NK-92 treated with Interleukin-12 subunit alpha and Interleukin-12 subunit beta, amount 100 ng/mL, for 24 hours (cell line): ENCODE data around the gene KHDC1L.
"Not testable (repeated sequence)": the region's sequence is repeated elsewhere in the genome, so short reads cannot be mapped to it uniquely, and the experiment has no call there.

Experiments
- DNase-seq: peaks from one replicate; lab custom pipeline; 2025; lab: John Stamatoyannopoulos, UW

KHDC1L gene

GRCh38 chr6:73204252-73204651 lies 21.0 kb downstream of the KHDC1L start:
- DNase-seq = no peak

GRCh38 chr6:73203098-73203497 lies 22.2 kb downstream of the KHDC1L start:
- DNase-seq = no peak

- no peak for DNase-seq
These were observed 24.6 kb downstream of the KHDC1L start for GRCh38 chr6:73200735-73201134.

- DNase-seq = no peak
These were observed 25.0 kb downstream of the KHDC1L start for GRCh38 chr6:73200247-73200646.

GRCh38 chr6:73194744-73195143 lies 30.6 kb downstream of the KHDC1L start:
- DNase-seq = no peak

- not testable (repeated sequence) for DNase-seq
These were observed 32.0 kb downstream of the KHDC1L start for GRCh38 chr6:73193302-73193701.

GRCh38 chr6:73182021-73182607 lies 43.2 kb downstream of the KHDC1L start:
- no peak for DNase-seq

- DNase-seq = no peak
These were observed 44.3 kb downstream of the KHDC1L start for GRCh38 chr6:73180763-73181619.

- DNase-seq = no peak
These were observed 45.1 kb downstream of the KHDC1L start for GRCh38 chr6:73180076-73180738.

GRCh38 chr6:73177221-73177944 lies 47.9 kb downstream of the KHDC1L start:
- no peak for DNase-seq

GRCh38 chr6:73176057-73176456 lies 49.2 kb downstream of the KHDC1L start:
- no peak for DNase-seq

GRCh38 chr6:73174646-73175045 lies 50.6 kb downstream of the KHDC1L start:
- no peak for DNase-seq
